ENCODE data around the gene PDGFC.
"Not testable (repeated sequence)": the region's sequence is repeated elsewhere in the genome, so short reads cannot be mapped to it uniquely, and the experiment has no call there.

Gene PDGFC

DNA sequence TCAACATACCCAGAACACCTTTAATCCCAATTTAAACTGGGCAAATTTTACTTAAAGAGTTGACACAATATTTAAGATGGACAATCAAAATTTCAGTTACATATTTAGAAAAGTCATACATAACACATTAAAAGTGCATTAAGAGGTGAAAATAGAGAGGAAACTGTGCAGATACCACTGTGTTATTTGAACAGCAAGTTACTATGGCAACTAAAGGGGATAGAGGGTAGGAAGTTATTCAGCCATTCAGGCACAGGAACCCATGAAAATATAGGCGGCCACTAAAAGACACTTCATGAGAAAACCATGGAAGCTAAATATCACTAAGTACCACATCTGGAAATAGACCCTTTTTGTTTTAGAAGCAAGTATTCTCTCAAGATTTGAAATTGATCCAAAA lies 75.1 kb downstream of the PDGFC start:
- peak; percentile 10 for DNase-seq

DNA sequence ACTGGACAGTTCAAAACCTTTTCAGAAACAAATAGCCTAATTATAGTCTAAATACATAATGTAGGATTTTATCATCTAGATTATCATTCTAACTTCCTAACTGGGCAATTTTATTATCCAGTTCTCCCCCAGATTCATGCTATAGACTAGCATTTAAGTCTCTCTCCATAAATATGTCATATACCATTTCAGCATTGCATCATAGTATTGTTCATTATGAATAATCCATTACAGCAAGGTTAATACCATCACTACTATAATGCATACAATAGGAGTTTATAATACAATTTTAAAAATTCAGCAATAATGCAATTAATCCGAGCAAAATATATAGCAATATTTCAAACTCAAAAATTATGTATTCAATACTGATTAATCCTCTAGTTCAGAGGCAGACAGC lies 77.4 kb downstream of the PDGFC start:
- no peak for DNase-seq

DNA sequence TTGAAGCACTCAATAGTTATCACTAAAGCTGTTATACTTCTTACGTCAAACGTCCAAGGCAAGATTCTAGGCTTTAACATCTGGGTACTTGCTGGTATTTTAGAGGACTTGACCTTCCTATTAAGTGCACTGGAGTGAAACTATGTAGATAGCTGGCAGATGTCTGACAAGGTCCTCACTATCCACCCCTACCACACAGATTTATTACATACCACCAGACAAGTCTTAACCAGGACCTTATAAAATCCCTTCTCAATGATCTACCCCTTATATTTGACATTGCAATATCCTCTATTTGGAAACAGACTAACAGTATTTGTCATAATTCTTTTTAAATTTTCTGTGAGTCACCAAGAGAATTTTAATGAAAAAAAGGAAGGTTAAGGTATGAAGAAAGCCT lies 78.8 kb downstream of the PDGFC start:
- DNase-seq, result no peak

DNA sequence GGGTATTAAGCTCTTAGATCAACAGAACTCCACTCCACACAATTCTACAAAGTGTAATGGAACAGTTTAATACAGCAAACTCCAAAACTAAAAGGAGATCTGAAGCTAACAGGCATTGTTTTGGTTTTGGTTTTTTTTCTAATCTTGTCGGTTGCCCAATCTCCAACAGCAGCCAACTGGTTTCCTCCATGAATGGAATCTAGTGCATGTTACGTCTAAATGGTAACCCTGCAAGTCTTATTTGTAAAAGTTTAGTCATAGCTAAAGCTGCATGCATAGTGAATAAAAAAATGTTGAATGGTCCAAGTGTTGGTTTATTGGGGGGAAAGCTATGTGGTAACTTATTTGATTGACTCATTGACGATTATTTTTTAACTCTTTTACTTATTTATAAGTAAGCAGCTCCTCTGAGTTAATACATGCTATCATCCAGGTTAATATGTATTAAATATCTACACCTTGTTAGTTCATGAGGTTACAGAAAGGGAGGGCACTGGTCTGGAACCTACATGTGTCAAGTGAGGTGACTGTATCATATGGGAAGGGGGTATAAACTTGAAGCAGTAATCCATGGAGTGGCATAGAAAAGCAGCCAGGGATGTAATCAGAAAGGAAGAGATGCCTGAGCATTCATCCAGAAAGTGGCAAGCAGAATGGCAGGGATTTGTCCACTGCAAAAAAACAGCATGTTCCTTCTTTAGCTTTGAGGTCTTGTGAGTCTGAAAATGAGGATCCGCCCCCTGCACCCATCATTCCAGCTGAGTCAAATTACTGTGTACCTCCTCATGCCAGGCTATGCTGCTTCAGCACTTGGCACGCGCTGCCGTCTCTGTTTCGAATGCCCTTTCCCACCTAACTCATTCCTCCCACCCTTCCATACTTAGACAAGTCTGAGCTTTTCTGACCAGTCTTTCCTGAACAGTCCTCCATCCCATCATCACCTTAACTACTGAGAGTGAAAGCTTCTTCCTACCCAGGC lies 81.7 kb downstream of the PDGFC start:
- DNase-seq, result peak; percentile 13

DNA sequence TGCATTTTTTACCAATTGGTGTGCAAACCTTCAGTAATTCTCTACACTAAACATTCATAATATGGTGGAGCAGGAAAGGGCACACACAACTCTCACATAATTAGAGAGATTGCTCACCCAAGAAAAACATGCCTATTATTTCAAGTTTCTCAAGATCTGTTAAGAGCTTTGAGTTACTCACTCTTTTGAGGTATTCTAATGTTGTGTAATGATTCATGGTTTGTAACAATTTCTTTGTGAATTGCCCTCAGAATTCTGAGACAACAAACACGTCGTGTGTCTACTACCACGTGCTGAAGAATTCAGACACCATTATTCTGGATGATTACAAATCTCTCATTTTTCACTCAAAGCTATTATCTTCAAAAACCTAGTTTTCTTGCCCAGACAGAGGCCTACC lies 82.8 kb downstream of the PDGFC start:
- no peak for DNase-seq

DNA sequence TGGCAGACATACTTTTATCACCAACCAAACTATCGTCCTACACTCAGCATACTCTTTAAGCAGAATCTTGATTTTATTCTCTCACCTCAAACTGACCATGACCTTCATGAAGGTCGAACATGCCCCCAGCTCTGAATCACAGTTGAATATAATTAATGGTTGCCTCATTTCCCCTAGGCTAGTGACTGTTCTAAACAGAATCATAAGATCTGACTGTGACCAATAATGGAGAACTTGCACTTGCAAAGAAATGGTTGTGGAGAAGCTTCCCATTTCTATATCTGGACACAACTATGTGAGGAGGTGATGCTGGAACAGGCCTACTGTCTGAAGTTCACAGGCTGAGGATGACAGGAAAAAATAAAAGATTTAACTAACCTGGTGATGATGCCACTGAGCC lies 85.1 kb downstream of the PDGFC start:
- DNase-seq, result no peak

DNA sequence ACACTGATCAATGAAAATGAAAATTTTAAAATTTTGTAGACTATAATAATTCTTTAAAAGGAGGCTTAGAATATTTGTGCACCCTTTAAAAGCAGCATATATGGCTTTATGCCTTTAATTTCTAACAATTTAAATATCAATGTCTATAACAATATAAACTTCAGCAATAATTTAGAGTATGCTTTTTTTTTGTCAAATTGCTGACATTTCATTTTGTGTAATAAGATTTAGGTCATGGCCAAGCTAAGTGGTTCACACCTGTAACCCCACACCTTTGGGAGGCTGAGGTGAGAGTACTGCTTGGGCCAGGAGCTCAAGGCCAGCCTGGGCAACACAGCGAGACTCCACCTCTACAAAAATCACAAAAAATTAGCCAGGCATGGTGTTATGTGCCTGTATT lies 86.2 kb downstream of the PDGFC start:
- no peak for DNase-seq

DNA sequence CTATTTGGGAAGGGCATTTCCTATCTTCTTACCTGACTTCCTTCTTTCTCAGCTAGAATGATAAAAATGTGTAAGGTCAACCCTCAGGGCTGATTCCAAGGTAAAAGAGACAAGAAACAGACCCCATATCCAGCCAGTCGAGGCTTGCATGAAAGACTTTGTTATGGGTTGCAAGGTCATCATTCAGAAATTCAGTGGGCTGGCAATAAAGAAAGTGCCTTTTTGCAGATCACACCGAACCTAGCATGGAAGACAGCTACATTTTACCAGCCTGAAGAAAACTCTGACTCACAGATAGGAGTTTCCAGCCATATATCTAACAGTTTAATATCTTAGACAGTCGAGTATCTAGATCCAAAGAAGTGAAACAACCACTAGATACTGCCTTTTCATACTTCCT lies 87.4 kb downstream of the PDGFC start:
- no peak for DNase-seq

DNA sequence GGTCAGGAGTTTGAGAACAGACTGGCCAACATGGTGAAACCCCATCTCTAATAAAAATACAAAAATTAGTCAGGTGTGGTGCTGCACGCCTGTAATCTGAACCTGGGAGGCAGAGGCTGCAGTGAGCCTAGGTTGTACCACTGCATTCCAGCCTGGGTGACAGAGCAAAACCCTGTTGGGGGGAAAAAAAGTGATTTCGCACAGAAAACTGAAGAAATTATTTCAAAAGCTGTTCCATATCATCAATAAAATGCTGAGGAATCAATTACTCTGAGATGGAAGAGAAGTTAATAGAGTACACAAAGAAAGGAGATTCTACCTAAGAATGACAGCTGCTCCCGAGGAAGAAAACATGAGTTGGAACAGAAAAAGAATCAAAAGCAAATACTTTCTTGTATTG lies 95.9 kb downstream of the PDGFC start:
- no peak for DNase-seq

DNA sequence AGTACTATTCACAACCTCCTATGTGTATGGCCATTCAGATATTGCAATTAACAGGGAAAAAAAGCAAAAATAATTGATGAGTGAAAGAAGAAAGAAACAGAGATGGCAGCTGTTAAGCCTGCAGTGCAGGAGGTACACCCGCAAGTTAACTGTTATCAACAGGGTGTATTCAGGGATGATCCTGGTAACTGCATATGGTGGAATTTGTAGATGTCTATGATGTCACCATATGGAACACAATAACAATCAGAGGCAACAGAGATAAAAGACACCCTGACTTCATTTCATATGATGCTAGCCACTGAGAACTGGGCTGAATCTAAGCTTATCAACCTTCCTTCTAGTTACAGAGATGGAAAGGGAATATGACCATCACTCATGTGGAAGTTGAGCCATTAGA lies 96.5 kb downstream of the PDGFC start:
- DNase-seq, result no peak

DNA sequence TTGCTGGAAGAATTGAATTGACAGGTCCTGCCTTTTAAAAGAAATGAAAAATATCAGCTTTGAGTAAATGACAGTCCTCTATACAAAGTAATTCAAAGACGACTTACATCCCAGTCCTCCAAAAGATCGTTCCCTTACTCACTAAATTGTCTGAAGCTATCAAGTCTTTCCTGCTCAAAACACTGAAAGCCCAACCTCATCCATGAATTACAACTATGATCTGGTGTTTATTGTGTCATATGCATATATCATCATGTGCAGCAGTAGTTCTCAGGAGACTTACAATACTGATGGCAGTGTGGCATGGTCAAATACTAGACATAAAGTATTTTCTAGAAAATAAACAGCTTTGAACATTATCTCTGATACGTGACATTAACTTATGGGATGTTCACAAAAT lies 97.8 kb downstream of the PDGFC start:
- DNase-seq, result no peak

DNA sequence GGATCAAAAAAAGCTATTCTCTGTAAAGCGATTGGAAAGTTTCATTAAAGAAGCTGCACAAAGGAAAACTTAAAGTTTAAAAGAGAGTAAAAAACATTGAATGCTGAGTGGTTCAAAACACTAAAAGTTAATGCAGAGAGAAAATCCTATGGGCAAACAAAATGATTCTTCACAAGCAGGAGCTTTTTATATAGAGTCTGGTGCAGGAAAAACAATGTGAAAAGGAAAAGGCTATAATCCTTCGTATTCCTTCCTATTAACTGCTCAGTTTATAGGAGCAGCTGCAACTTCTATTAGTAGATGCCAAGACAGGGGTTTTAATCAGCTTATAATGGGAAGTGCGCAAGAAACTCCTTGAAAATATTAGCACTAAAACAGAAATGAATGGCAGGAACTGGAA lies 100.7 kb downstream of the PDGFC start:
- no peak for DNase-seq

DNA sequence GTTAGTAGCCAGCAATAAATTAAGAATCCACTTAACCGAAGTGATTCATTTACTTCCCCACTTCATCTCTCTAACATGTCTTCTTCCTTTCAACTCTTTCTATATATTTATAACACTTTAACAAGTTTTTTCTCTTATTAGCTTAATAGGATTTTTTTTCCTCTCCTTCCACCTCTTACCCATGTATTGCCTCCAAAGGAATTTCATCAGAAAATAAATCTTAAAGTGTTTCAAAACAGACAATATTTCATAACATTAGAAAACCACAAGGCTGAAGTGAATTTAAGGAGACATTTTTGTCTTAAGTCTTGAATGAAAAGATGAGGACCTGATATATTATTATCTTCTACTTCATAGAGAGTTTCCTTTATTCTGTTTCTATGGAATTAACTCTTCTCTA lies 101.5 kb downstream of the PDGFC start:
- DNase-seq, result no peak

DNA sequence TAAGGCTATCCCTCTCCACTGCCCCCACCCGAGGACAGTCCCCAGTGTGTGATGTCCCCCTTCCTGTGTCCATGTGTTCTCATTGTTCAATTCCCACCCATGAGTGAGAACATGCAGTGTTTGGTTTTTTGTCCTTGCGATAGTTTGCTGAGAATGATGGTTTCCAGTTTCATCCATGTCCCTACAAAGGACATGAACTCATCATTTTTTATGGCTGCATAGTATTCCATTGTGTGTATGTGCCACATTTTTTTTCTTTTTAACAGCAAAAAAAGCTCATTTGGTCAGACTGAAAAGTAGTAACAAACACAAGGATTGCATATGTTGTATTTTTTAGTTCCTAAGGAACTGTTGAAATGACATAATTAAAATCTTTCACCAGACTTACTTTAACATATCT lies 105.5 kb downstream of the PDGFC start:
- DNase-seq, result not testable (repeated sequence)

DNA sequence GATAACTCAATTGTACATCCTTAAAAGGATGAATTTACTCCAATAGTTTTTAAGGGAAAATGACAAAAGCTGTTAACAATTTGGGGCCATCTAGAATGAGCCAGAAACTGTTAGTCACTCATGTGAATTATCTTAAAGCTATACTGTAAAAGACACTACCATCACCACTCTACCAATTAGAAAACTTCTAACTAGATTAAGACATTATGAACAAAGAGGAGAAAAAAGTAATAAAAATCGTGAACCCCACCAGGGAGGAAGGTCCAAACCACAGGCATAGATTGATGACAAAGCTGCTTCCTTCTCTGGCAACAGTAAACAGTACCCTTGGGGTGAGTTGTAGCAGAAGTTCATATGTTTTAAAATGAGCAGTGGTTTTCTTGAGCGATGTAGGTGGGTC lies 106.1 kb downstream of the PDGFC start:
- DNase-seq, result no peak

DNA sequence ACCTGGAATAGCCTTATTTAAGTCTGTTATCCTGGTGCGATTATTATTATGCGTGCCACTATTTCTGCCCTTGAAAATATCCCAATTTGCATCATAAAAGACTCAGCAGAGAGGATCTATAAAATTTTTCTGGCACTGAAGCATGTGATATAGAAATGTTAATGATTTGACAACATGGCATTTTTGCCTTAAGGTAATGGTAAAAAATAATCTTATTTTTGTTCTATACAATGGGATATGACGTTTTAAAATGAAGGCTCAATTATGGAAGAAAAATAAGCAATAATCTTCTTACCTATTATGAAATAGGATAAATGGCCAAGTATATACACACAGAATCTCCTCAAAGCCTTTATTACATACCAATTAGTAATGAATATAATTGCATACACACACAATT lies 113.5 kb downstream of the PDGFC start:
- no peak for DNase-seq

DNA sequence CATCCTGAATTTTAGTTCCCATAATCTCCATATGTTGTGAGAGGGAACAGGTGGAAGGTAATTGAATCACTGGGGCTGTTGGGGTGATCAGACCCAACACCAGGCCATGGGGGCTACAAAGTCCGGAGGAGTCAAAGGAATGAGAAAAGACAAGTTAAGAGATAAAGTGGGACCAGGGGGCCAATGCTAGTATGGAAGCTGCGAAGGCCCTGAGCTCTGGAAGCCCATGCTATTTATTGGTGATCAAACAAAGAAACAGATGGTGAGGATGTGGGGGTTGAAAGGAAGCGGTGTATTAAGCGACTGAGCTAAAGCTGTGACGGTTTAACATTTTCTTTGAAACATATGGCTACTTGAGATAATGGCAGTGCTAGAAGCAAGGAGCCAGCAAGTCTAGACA lies 132.8 kb downstream of the PDGFC start:
- peak; percentile 33 for DNase-seq

DNA sequence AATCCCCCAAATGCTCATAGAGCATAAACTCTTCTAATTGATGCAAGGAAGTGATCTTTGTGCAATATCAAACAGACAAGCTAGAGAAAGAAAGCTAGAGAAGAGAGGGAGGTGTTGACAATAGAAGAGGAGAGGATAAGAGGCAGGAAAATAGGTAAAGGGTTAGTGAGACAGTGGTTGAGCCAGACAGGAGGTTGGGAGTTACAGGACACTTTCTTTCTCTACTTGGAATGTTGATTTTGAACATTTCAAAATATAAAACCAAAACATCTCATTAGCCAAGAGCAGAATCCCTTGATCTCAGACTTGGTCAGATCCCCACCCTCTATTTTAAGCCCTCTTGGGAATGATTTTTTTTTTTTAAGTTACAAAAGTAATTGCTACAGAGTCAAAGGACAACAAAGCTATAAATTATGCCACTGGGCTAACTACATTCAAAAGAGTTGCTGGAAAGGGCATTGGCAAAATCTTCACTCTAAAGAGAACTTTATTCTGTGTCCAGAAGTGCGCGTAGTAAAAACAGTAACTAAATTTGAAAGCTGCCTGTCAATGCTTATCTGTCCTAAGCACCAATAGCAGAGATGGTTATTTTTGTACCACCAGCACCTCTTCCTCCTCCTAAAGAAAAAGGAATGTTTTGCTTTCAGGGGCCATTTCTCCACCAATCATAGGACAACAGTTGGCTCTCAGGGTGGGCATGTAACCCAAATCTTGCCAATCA lies 133.8 kb downstream of the PDGFC start:
- no peak for DNase-seq

DNA sequence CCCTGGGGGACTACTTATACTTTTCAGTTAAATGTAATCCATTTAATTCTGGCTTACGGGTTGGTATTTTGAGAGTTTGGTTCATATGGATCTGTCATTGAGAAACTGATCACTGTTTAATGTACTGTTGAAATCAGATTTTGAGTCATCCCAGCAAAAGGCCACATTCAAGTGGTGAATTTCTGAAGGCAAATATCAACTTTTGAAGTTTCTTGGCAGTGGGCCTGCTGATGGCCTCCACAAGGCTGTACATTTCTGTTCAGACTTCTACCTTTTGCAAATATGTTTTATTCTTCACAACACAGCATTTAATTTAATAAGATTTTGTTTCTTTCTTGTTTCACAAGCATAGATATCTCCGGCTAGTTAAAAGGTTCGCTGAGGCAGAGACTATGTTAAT lies 138.7 kb downstream of the PDGFC start:
- DNase-seq, result no peak

DNA sequence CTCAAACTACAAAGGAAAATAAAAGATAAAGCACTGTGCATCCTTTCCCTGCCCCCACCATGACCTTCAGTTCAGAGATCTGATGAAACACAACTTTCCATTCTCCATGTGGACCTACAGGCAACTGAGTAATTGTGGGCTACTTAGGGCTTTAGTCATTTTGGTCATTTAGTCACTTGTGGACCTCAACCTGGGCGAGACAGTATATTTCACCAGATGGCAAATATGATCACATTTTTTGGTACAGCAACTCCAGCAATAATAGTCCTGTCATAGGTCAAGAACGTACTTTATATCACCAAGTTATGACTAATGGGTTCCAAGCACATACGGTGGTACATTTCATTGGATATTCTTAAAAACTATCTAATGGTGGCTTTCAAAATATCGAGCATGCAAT lies 141.2 kb downstream of the PDGFC start:
- no peak for DNase-seq

DNA sequence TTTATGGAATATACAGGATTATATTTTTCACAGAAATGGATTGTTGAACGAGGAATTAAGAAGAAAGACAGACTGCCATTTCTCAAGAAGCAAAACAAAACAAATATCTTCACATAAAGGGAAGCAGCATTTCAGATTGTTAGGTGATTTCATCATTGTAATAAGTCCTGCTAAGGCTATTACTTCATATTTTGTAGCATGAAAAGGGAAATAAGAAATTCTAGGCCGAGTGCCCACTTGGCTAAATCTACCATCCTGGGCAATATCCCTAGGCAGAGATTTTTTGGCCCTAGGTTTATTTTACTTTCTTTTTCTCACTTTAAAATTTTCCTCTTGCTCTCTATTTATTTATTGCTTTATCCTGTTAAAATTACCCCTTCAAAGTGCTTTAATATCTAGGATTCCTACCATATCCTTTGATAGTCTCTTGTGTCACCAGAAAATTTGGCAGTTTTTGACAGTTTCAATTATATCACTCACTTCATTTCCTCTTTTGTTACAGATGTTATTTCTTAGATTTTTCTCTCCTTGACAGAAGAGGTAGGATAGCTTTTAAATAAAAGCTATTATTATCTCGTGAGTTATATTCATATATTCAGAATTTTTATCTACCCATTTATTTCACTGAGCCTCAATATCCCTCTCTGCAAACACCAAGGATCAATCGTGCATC lies 142.3 kb downstream of the PDGFC start:
- peak; percentile 39 for DNase-seq

DNA sequence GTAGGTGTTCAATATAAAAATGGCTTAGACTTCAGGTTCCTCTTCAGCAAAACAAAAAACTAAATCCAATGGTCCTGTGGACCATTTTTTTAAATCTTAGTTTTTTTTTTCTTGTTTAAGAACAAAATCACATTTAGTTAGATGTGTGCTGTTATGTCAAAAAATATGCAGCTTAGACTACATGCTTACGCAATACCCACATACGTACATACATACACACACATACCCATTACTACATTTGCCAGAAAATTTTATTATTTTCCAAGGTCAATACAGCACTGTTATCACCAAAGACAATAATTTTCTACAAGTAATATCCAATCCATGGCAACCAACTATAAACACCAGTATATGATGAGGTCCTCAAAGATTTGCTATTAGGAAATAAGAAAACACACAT lies 144.1 kb downstream of the PDGFC start:
- DNase-seq, result no peak

DNA sequence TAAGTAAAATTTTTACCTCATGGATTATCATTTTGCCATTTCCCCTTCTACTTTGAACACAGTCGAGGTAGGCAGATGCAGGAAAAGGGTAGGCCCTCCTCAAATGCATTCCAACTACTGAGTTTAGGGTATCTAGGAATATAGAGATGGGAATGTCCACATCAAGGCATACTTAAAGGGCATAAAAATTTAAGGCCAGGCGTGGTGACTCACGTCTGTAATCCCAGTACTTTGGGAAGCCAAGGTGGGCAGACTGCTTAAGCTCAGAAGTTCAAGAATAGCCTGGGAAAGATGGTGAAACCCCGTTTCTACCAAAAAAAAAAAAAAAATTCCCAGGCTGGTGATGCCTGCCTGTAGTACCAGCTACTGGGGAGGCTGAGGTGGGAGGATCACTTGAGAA lies 146.5 kb downstream of the PDGFC start:
- DNase-seq, result no peak

Data from hematopoietic multipotent progenitor cell treated with erythropoietin and hydrocortisone succinate and interleukin-3 and kit ligand, for 6 days (in vitro differentiated cells).